ENCODE measurements around the gene HMOX2.
A peak's percentile ranks its signal among the peaks of the same experiment; 100 is the strongest.

Gene HMOX2

GRCh38 chr16:4474192-4474961, 1.8 kb upstream of the HMOX2 start, which contains the start of gene NMRAL1 (continued):
- TF ChIP-seq POU6F1 (CRISPR knock-in tag; IDR thresholded peaks at IDR 0.05; ENCODE audit: borderline replicate concordance, low read depth): 0 out of 2 replicates have a peak, but pooled peaks have one; percentile 33
- no peak for TF ChIP-seq OSR1 (CRISPR knock-in tag; IDR thresholded peaks at IDR 0.05)

- TF ChIP-seq OSR1 (CRISPR knock-in tag; IDR thresholded peaks at IDR 0.05) (no peak), ZC3H10 (CRISPR knock-in tag; IDR thresholded peaks at IDR 0.05) (no peak), CREB5 (CRISPR knock-in tag; IDR thresholded peaks at IDR 0.05; ENCODE audit: low read depth) (no peak), ZNF8 (CRISPR knock-in tag; IDR thresholded peaks at IDR 0.05) (no peak), TOX (CRISPR knock-in tag; IDR thresholded peaks at IDR 0.05; ENCODE audit: borderline replicate concordance) (no peak), CSDC2 (CRISPR knock-in tag; IDR thresholded peaks at IDR 0.05) (no peak), TSHZ2 (CRISPR knock-in tag; IDR thresholded peaks at IDR 0.05) (no peak), SNAI2 (CRISPR knock-in tag; IDR thresholded peaks at IDR 0.05) (no peak), ZFP30 (CRISPR knock-in tag; IDR thresholded peaks at IDR 0.05) (no peak), POU6F1 (CRISPR knock-in tag; IDR thresholded peaks at IDR 0.05; ENCODE audit: borderline replicate concordance, low read depth) (no peak), GLIS3 (CRISPR knock-in tag; IDR thresholded peaks at IDR 0.05) (no peak), PPARA (CRISPR knock-in tag; IDR thresholded peaks at IDR 0.05; ENCODE audit: borderline replicate concordance) (no peak)
- no peak for ATAC-seq
Measured at GRCh38 chr16:4477966-4478365, 1.8 kb downstream of the HMOX2 start.

GRCh38 chr16:4481526-4481925, 5.3 kb downstream of the HMOX2 start:
- no peak for ATAC-seq
- TF ChIP-seq PATZ1 (CRISPR knock-in tag; IDR thresholded peaks at IDR 0.05; ENCODE audit: borderline replicate concordance) (no peak), ZC3H10 (CRISPR knock-in tag; IDR thresholded peaks at IDR 0.05) (no peak), BACH2 (CRISPR knock-in tag; IDR thresholded peaks at IDR 0.05; ENCODE audit: borderline replicate concordance) (no peak), RARB (CRISPR knock-in tag; IDR thresholded peaks at IDR 0.05) (no peak), TCF4 (CRISPR knock-in tag; IDR thresholded peaks at IDR 0.05; ENCODE audit: borderline replicate concordance) (no peak), POU6F1 (CRISPR knock-in tag; IDR thresholded peaks at IDR 0.05; ENCODE audit: borderline replicate concordance, low read depth) (no peak), ZFP30 (CRISPR knock-in tag; IDR thresholded peaks at IDR 0.05) (no peak), CSDC2 (CRISPR knock-in tag; IDR thresholded peaks at IDR 0.05) (no peak), TSHZ2 (CRISPR knock-in tag; IDR thresholded peaks at IDR 0.05) (no peak), ISL1 (CRISPR knock-in tag; IDR thresholded peaks at IDR 0.05) (no peak), ARNTL (CRISPR knock-in tag; IDR thresholded peaks at IDR 0.05; ENCODE audit: borderline replicate concordance, low read depth) (no peak), CSRNP3 (CRISPR knock-in tag; IDR thresholded peaks at IDR 0.05) (no peak), ZNF8 (CRISPR knock-in tag; IDR thresholded peaks at IDR 0.05) (no peak), TOX (CRISPR knock-in tag; IDR thresholded peaks at IDR 0.05; ENCODE audit: borderline replicate concordance) (no peak), ZNF70 (CRISPR knock-in tag; IDR thresholded peaks at IDR 0.05) (no peak), OSR1 (CRISPR knock-in tag; IDR thresholded peaks at IDR 0.05) (no peak), PPARA (CRISPR knock-in tag; IDR thresholded peaks at IDR 0.05; ENCODE audit: borderline replicate concordance) (no peak)

Measured in SK-N-SH treated with all-trans-retinoic acid at 6 μM for 48 hours (cell line).